Measurements from ENCODE around the gene STEEP1.

The STEEP1 gene

GRCh38 chrX:119565107-119565663, at the start of gene STEEP1:
TSS of gene STEEP1 (minus strand) at chrX:119565409. CDS start at chrX:119565355, 54 bp downstream.
- peak; percentile 84 to 86 for DNase-seq

- DNase-seq = no peak
Measured at GRCh38 chrX:119614776-119615175, 49.6 kb upstream of the STEEP1 start.

GRCh38 chrX:119607018-119607389, 41.8 kb upstream of the STEEP1 start:
- no peak for DNase-seq

GRCh38 chrX:119606280-119607017, 41.2 kb upstream of the STEEP1 start, which contains the start of gene NKRF:
TSS of gene NKRF (minus strand) at chrX:119606424.
- peak; percentile 91 to 93 for DNase-seq

- DNase-seq = no peak
Measured at GRCh38 chrX:119605464-119606279, 40.5 kb upstream of the STEEP1 start.

GRCh38 chrX:119604766-119605463, 39.7 kb upstream of the STEEP1 start:
- no peak for DNase-seq

- no peak for DNase-seq
Measured at GRCh38 chrX:119602701-119603255, 37.6 kb upstream of the STEEP1 start.

- DNase-seq = no peak
Measured at GRCh38 chrX:119589810-119590209, 24.6 kb upstream of the STEEP1 start.

GRCh38 chrX:119583431-119584059, 18.3 kb upstream of the STEEP1 start:
- no peak for DNase-seq

GRCh38 chrX:119579414-119579813, 14.2 kb upstream of the STEEP1 start:
- no peak for DNase-seq

GRCh38 chrX:119574394-119575266, 9.4 kb upstream of the STEEP1 start, which contains the start of gene UBE2A:
TSS of gene UBE2A (plus strand) at chrX:119574563. CDS start at chrX:119574712, 149 bp downstream.
- DNase-seq = peak; percentile 54 to 82

- DNase-seq = no peak
Measured at GRCh38 chrX:119573840-119574393, 8.7 kb upstream of the STEEP1 start.

GRCh38 chrX:119573222-119573621, 8.0 kb upstream of the STEEP1 start:
- DNase-seq = no peak

- no peak for DNase-seq
Measured at GRCh38 chrX:119570351-119570835, 5.2 kb upstream of the STEEP1 start.

GRCh38 chrX:119552508-119552907, 12.7 kb downstream of the STEEP1 start:
- DNase-seq = no peak

GRCh38 chrX:119549327-119550016, 15.7 kb downstream of the STEEP1 start:
- no peak for DNase-seq

GRCh38 chrX:119541188-119541587, 24.0 kb downstream of the STEEP1 start:
- DNase-seq = no peak

GRCh38 chrX:119539872-119540271, 25.3 kb downstream of the STEEP1 start:
- DNase-seq = no peak

GRCh38 chrX:119537487-119537886, 27.7 kb downstream of the STEEP1 start:
- no peak for DNase-seq

Data from NCI-H187 (cell line).